Measurements from ENCODE around the gene MKKS.
A peak's percentile ranks its signal among the peaks of the same experiment; 100 is the strongest.
"Not testable (repeated sequence)": the region's sequence is repeated elsewhere in the genome, so short reads cannot be mapped to it uniquely, and the experiment has no call there.

Gene MKKS

GRCh38 chr20:10433014-10433622 is 904 bp downstream of the MKKS start:
- Mint-ChIP-seq H3K4me1 (peaks cover 49% of the 10 kb centered on the region), H3K9me3 (no peaks in the 10 kb centered on the region), H3K4me3 (peak overlapping the region; percentile 93 to 98), H3K27ac (peak overlapping the region; percentile 97 to 99), H3K27me3 (no peaks in the 10 kb centered on the region)
- ATAC-seq (no peak), DNase-seq (no peak)

DNA sequence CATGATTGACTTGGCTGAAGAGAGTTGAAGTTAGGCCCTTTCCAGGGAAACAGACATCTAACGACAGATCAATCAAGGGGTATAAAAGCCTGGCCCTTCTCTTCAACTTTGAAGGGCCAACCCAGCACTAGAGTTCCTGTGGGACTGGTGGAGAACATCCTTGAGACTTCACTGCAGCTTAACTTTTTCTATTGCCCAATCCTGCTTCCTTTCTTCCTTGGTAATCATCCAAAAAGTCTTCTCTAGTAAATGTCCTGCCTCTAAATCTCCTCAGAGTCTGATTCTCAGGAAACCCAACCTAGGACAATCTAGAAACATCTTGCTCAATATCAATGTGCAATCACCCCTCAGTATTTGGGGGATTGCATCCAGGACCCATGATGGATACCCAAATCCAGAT is 1.9 kb downstream of the MKKS start:
- Mint-ChIP-seq H3K4me1 (peaks cover 55% of the 10 kb centered on the region), H3K27me3 (no peaks in the 10 kb centered on the region), H3K27ac (no peak overlapping the region), H3K9me3 (no peaks in the 10 kb centered on the region), H3K4me3 (peak overlapping the region; percentile 3 to 30)
- DNase-seq (no peak), ATAC-seq (no peak)

DNA sequence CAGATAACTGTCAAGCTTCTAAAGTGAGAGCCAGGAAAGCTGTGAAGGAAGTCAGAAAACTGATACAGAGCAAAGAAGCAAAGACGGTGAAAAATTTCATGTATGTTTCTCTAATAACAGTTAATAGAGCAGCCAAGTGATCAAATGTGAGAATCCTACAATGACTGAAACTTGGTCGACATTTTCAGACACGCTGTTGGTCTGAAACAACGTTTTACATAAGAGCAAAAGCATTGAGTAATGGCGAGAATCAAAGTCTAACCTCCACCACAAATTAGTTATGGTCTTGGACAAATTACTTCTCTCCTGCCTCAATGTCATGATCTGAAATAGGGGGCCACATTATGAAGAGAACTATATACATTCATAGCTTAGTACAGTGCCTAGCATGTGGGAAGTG is 3.3 kb downstream of the MKKS start:
- Mint-ChIP-seq H3K27ac (no peak overlapping the region), H3K4me3 (no peak overlapping the region), H3K9me3 (no peaks in the 10 kb centered on the region), H3K4me1 (peaks cover 51% of the 10 kb centered on the region), H3K27me3 (no peaks in the 10 kb centered on the region)
- ATAC-seq (no peak), DNase-seq (no peak)

- Mint-ChIP-seq H3K27ac (no peak overlapping the region), H3K4me1 (peaks cover 51% of the 10 kb centered on the region)
- DNase-seq = no peak
Observed at GRCh38 chr20:10430000-10430466, 4.0 kb downstream of the MKKS start.

DNA sequence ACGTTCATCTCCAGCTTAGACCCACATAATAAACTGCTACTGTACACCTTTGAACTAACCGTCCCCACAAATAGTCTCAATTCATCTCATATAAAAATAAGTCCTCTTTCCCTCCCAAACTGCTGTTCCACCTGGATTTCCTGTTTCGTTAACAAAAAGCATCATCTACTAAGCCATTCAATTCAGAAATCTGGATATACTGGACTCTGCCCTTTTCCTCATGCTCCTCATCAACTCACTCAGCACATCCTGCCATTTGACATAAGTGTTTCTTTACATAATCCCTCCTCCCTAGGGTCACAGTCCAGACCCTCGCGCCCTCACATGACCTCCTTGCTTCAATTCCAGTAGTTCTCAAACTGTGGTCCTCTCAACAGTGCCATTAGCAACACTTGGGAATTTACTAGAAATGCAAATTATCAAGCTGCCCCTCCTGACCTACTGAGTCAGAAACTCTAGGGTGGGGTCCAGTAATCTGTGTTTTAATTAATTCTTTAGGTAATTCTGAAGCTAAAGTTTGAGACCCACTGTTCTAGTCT is 4.5 kb downstream of the MKKS start:
- DNase-seq = no peak
- H3K27me3 Mint-ChIP-seq = no peaks in the 10 kb centered on the region
- no peak for ATAC-seq
- H3K9me3 Mint-ChIP-seq = no peaks in the 10 kb centered on the region
- H3K4me3 Mint-ChIP-seq = no peak overlapping the region
- peaks cover 51% of the 10 kb centered on the region for H3K4me1 Mint-ChIP-seq
- peak overlapping the region in 1 of 2 donors; percentile 49 for H3K27ac Mint-ChIP-seq

More at GRCh38 chr20:10430000-10430466, 4.0 kb downstream of the MKKS start:
- Mint-ChIP-seq H3K27me3 (no peaks in the 10 kb centered on the region), H3K9me3 (no peaks in the 10 kb centered on the region), H3K4me3 (no peak overlapping the region)
- ATAC-seq = no peak

DNA sequence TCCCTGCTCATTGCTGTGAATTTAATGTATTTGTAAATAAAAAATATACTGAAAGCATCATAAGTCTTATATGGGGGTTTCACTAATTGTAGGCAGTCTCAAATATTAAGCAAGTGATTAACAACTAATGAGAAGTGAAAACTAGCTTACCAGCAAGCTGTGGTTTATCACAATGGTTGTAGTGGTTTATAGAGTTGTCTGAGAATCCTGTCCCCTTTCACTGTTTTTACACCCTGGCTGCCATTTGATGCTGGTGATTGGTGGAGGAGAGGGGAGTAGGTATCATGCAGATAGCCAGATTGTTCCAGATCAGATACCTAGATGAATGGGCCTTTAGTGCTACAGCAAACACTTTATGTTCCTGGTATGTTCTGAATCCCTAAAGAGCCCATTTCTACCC is 6.0 kb downstream of the MKKS start:
- DNase-seq (no peak), ATAC-seq (peak; percentile 55)
- H3K9me3 Mint-ChIP-seq = no peaks in the 10 kb centered on the region
- H3K27me3 Mint-ChIP-seq = no peaks in the 10 kb centered on the region
- H3K27ac Mint-ChIP-seq = peak overlapping the region in 1 of 2 donors; percentile 13
- peak overlapping the region in 1 of 2 donors; percentile 37 for H3K4me3 Mint-ChIP-seq
- peaks cover 50% of the 10 kb centered on the region for H3K4me1 Mint-ChIP-seq

GRCh38 chr20:10427060-10427692 is 6.8 kb downstream of the MKKS start:
- Mint-ChIP-seq H3K27me3 (no peaks in the 10 kb centered on the region), H3K9me3 (no peaks in the 10 kb centered on the region), H3K27ac (no peak overlapping the region), H3K4me3 (no peak overlapping the region), H3K4me1 (peaks cover 46% of the 10 kb centered on the region)
- DNase-seq = peak in 1 of 2 donors; percentile 22
- ATAC-seq = peak; percentile 25

DNA sequence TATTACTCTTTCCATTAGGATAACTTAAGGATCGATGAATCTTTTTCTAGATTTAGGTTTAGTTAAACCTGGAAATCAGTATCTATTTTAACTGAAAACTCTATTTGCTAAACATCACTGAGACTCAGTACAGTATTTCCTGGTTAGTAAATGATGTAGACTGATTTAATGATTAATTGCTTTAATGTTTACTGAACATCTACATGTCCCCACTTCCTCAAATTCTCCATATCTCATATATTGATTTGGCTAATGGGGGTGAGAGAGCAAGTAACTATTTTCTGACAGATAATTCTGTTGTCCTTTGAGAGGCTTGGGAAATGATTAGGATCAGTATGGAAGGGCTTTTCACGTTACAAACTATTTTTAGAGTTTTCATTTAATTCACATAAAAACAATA is 10.3 kb downstream of the MKKS start:
- ATAC-seq (no peak), DNase-seq (no peak)
- H3K4me1 Mint-ChIP-seq = peaks cover 16% of the 10 kb centered on the region
- H3K4me3 Mint-ChIP-seq = no peak overlapping the region
- no peaks in the 10 kb centered on the region for H3K9me3 Mint-ChIP-seq
- H3K27ac Mint-ChIP-seq = no peak overlapping the region
- no peaks in the 10 kb centered on the region for H3K27me3 Mint-ChIP-seq

GRCh38 chr20:10419550-10420133 is 14.4 kb downstream of the MKKS start:
- Mint-ChIP-seq H3K9me3 (no peaks in the 10 kb centered on the region), H3K27ac (peak overlapping the region in 1 of 2 donors; percentile 93), H3K27me3 (no peaks in the 10 kb centered on the region), H3K4me3 (no peak overlapping the region), H3K4me1 (peaks cover 15% of the 10 kb centered on the region)
- ATAC-seq (no peak), DNase-seq (no peak)

GRCh38 chr20:10417218-10417617 is 16.8 kb downstream of the MKKS start:
- not testable (repeated sequence) for ATAC-seq, H3K27me3 Mint-ChIP-seq, H3K9me3 Mint-ChIP-seq, H3K4me3 Mint-ChIP-seq, DNase-seq
- peaks cover 10% of the 10 kb centered on the region for H3K4me1 Mint-ChIP-seq
- peak overlapping the region in 1 of 2 donors; percentile 34 for H3K27ac Mint-ChIP-seq

GRCh38 chr20:10415013-10415650 is 18.9 kb downstream of the MKKS start:
- ATAC-seq = no peak
- DNase-seq = no peak
- Mint-ChIP-seq H3K27ac (peak overlapping the region in 1 of 2 donors; percentile 80), H3K4me1 (peaks cover 10% of the 10 kb centered on the region), H3K4me3 (no peak overlapping the region), H3K27me3 (no peaks in the 10 kb centered on the region), H3K9me3 (no peaks in the 10 kb centered on the region)

- Mint-ChIP-seq H3K27me3 (no peaks in the 10 kb centered on the region), H3K27ac (peak overlapping the region in 1 of 2 donors; percentile 13), H3K4me1 (peaks cover 5% of the 10 kb centered on the region), H3K4me3 (no peak overlapping the region), H3K9me3 (no peaks in the 10 kb centered on the region)
- DNase-seq (no peak), ATAC-seq (no peak)
Observed at GRCh38 chr20:10412591-10413408, 21.2 kb downstream of the MKKS start.

DNA sequence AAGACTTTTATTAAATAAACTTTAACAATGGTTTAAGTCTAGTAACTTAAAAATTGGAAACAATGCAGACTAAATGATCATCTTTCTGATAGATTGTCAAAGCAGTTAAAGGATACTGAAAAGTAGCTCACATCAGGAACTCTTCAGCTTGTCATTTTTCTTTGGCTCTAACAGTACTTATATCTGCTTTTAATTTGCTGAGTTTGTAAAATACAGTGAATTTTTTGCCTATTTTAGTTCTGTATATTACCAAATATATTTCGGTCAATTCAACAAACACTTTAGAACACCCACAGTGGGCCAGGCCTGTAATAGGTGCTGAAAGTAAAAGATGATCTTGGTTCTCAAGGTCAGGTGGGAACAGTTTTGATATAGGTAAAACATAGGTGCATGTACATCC is 22.3 kb downstream of the MKKS start:
- H3K27me3 Mint-ChIP-seq = no peaks in the 10 kb centered on the region
- DNase-seq (no peak), ATAC-seq (no peak)
- H3K4me1 Mint-ChIP-seq = no peaks in the 10 kb centered on the region
- no peaks in the 10 kb centered on the region for H3K9me3 Mint-ChIP-seq
- H3K4me3 Mint-ChIP-seq = no peak overlapping the region
- no peak overlapping the region for H3K27ac Mint-ChIP-seq

GRCh38 chr20:10408108-10408813 is 25.8 kb downstream of the MKKS start:
- Mint-ChIP-seq H3K9me3 (no peaks in the 10 kb centered on the region), H3K27ac (no peak overlapping the region), H3K4me1 (peaks cover 2% of the 10 kb centered on the region), H3K4me3 (no peak overlapping the region), H3K27me3 (no peaks in the 10 kb centered on the region)
- DNase-seq = no peak
- no peak for ATAC-seq

Measured in stimulated activated naive CD8-positive, alpha-beta T cell treated with anti-CD3 and anti-CD28 coated beads, Interleukin-15, amount 100 ng/mL, for 72 hours (primary cell).